SU-DHL-6 (cell line): ENCODE data around the gene ASB16.

Experiments
- EZH2phosphoT487 ChIP-seq: fragments of 200-600 bp; sonication (generic), shearing (Covaris generic); conservative IDR thresholded peaks from 2 replicates; pipeline ENCODE4 v1.6.1; 2018; ENCODE audit warnings: mild to moderate bottlenecking, antibody characterized with exemption, low read length, moderate library complexity, mixed read lengths
- TF ChIP-seq, protein P1 (sequence below): fragments of 200-600 bp; sonication (generic); IDR thresholded peaks from one replicate; pipeline ENCODE4 v1.5.1; 2017; ENCODE audit warnings: antibody characterized with exemption, mild to moderate bottlenecking, low read length, moderate library complexity; ENCODE audit not compliant: insufficient read depth, poor library complexity, severe bottlenecking

DNA sequence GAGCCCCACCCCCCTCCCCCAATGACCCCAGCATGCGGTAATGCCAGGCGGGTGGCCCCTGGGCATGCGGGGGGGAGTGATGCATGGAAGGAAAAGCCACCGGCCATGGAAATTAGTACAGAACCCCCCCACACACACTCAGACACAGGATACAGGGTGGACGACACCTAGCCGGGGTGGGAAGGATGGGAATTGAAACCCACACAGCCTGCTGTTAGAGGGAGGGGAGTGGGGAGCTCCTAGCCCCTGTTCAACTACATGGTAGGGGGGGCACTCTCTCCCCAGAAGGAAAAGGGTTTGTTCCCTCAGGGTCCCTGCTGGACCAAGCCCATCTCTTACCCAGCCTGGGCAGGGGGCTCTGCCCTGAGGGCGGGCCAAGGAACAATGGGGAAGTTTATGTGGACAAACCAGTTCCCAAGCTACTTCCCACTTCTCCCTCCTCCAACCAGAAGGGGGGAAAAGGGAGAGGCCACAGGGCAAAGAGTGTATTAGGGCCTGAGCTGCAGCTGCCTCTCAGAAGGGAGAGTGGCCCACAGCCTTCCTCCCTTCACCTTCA lies 21.5 kb downstream of the ASB16 start:
- TF ChIP-seq, protein P1, sequence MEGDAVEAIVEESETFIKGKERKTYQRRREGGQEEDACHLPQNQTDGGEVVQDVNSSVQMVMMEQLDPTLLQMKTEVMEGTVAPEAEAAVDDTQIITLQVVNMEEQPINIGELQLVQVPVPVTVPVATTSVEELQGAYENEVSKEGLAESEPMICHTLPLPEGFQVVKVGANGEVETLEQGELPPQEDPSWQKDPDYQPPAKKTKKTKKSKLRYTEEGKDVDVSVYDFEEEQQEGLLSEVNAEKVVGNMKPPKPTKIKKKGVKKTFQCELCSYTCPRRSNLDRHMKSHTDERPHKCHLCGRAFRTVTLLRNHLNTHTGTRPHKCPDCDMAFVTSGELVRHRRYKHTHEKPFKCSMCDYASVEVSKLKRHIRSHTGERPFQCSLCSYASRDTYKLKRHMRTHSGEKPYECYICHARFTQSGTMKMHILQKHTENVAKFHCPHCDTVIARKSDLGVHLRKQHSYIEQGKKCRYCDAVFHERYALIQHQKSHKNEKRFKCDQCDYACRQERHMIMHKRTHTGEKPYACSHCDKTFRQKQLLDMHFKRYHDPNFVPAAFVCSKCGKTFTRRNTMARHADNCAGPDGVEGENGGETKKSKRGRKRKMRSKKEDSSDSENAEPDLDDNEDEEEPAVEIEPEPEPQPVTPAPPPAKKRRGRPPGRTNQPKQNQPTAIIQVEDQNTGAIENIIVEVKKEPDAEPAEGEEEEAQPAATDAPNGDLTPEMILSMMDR, result no peak
- no peak for TF ChIP-seq EZH2phosphoT487
